Rectal smooth muscle tissue (tissue), 1 donor: ENCODE data around the gene PHACTR1.

Experiments
- H3K27ac ChIP-seq: one replicate; pipeline ENCODE4 v1.7.0; 2013; ENCODE audit warnings: low read depth, low read length, inconsistent platforms
- H3K27me3 ChIP-seq: one replicate; pipeline ENCODE4 v1.7.0; 2013; ENCODE audit warnings: low read length; ENCODE audit not compliant: control insufficient read depth, insufficient read depth
- H3K36me3 ChIP-seq: one replicate; pipeline ENCODE4 v1.7.0; 2013; ENCODE audit warnings: low read length; ENCODE audit not compliant: control insufficient read depth, insufficient read depth
- H3K4me1 ChIP-seq: one replicate; pipeline ENCODE4 v1.7.0; 2013; ENCODE audit warnings: low read length; ENCODE audit not compliant: control insufficient read depth, insufficient read depth
- H3K4me3 ChIP-seq: one replicate; pipeline ENCODE4 v1.7.0; 2013; ENCODE audit warnings: low read length
- H3K9ac ChIP-seq: one replicate; pipeline ENCODE4 v1.7.0; 2013; ENCODE audit warnings: low read length

The PHACTR1 gene

GRCh38 chr6:13187692-13188091, 471.1 kb downstream of the PHACTR1 start:
- Histone ChIP-seq H3K4me1 (no peaks in the 10 kb centered on the region), H3K9ac (no peak overlapping the region), H3K36me3 (no peaks in the 10 kb centered on the region), H3K27ac (no peak overlapping the region), H3K4me3 (no peak overlapping the region), H3K27me3 (no peaks in the 10 kb centered on the region)

GRCh38 chr6:13188306-13188705, 471.7 kb downstream of the PHACTR1 start:
- Histone ChIP-seq H3K4me3 (no peak overlapping the region), H3K27ac (no peak overlapping the region), H3K36me3 (no peaks in the 10 kb centered on the region), H3K27me3 (no peaks in the 10 kb centered on the region), H3K4me1 (no peaks in the 10 kb centered on the region), H3K9ac (no peak overlapping the region)

- Histone ChIP-seq H3K36me3 (no peaks in the 10 kb centered on the region), H3K9ac (no peak overlapping the region), H3K27ac (no peak overlapping the region), H3K27me3 (no peaks in the 10 kb centered on the region), H3K4me1 (no peaks in the 10 kb centered on the region), H3K4me3 (no peak overlapping the region)
Measured at GRCh38 chr6:13189710-13190109, 473.1 kb downstream of the PHACTR1 start.

DNA sequence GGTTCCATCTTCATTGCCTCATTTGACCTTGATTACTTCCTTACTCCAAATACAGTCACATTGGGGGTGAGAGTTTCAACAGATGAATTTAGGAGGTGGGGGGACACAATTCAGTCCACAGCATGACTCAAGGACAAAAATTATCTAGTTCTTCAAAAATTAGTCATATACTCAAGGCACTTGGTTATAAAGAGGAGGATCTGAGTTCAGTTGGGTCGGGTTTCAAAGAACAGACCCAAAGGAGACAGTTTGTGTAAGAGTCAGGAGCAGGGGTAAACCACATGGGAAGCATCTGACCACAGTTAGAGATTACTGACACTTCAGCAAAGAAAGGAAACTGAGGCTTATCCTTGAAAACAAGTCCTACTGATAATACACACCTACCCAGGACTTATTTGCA, 473.8 kb downstream of the PHACTR1 start:
- Histone ChIP-seq H3K27me3 (no peaks in the 10 kb centered on the region), H3K27ac (no peak overlapping the region), H3K36me3 (no peaks in the 10 kb centered on the region), H3K4me1 (no peaks in the 10 kb centered on the region), H3K9ac (no peak overlapping the region), H3K4me3 (no peak overlapping the region)

- Histone ChIP-seq H3K36me3 (no peaks in the 10 kb centered on the region), H3K4me3 (no peak overlapping the region), H3K27ac (no peak overlapping the region), H3K27me3 (no peaks in the 10 kb centered on the region), H3K9ac (no peak overlapping the region), H3K4me1 (no peaks in the 10 kb centered on the region)
Measured at GRCh38 chr6:13191461-13191860, 474.9 kb downstream of the PHACTR1 start.

DNA sequence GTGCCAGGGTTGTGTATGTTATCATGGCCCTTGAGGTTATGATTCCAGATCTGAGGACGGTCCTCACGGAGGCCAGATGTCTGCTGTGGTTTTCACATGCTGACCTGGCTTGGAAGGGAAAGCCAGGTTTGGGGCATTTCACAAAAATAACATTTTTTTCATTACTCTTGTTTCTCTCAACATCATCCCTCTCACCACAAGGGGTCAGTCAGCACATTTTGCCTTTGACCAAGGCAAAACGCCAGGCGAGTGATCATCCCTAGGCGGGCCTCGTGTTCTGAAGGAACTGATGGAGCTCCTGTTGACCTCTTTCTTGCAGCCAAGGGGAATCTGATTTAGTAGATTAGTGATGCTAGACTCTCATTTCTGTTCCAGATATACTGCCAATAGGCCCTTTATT, 478.3 kb downstream of the PHACTR1 start:
- Histone ChIP-seq H3K27me3 (no peaks in the 10 kb centered on the region), H3K9ac (no peak overlapping the region), H3K4me3 (no peak overlapping the region), H3K4me1 (no peaks in the 10 kb centered on the region), H3K27ac (no peak overlapping the region), H3K36me3 (no peaks in the 10 kb centered on the region)

DNA sequence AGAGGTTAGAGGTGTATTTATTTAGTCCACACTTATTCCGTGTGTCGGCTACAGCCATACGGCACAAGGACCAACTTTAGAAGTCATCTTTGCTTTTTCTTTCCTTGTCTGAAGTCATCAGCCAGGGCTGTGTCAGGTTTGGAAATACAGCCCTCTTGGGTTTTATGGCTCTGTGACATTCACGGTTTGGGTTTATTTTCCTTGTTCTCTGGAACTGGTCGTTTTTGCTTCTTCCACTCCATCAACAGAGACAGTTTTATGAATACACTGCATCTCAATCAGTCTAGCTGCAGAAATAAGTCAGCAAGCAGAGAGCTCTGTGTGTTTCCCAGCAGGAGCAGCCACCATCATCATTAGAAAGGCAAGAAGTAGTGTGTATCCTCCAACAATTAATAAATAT, 479.2 kb downstream of the PHACTR1 start:
- Histone ChIP-seq H3K27me3 (no peaks in the 10 kb centered on the region), H3K36me3 (no peaks in the 10 kb centered on the region), H3K27ac (no peak overlapping the region), H3K4me3 (no peak overlapping the region), H3K4me1 (no peaks in the 10 kb centered on the region), H3K9ac (no peak overlapping the region)

- Histone ChIP-seq H3K4me1 (no peaks in the 10 kb centered on the region), H3K27ac (no peak overlapping the region), H3K4me3 (no peak overlapping the region), H3K27me3 (no peaks in the 10 kb centered on the region), H3K36me3 (no peaks in the 10 kb centered on the region), H3K9ac (no peak overlapping the region)
Measured at GRCh38 chr6:13198168-13198567, 481.6 kb downstream of the PHACTR1 start.

GRCh38 chr6:13201336-13201735, 484.8 kb downstream of the PHACTR1 start:
- no peak overlapping the region for H3K27ac ChIP-seq
- H3K4me3 ChIP-seq = no peak overlapping the region
- H3K27me3 ChIP-seq = no peaks in the 10 kb centered on the region
- H3K36me3 ChIP-seq = no peaks in the 10 kb centered on the region
- H3K4me1 ChIP-seq = no peaks in the 10 kb centered on the region
- H3K9ac ChIP-seq = no peak overlapping the region

DNA sequence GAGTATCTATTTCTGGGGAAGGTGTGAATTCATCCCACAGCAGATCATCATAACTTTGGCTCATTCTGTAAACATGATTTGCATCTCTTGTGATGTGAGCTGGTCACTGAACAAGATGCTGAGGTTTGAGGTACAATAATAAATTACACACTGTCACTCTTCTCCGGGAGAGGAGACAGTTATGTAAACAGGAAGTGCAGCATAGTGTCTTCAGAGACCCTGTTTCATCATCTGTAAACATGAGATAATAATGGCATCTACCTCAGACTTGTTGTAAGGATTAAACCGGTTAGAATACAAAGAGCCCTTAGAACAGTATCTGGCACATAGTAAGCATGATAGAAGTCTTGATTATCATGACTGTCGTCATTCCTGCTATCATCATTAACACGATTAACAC, 486.6 kb downstream of the PHACTR1 start:
- Histone ChIP-seq H3K9ac (no peak overlapping the region), H3K27me3 (no peaks in the 10 kb centered on the region), H3K27ac (no peak overlapping the region), H3K4me3 (no peak overlapping the region), H3K36me3 (no peaks in the 10 kb centered on the region), H3K4me1 (no peaks in the 10 kb centered on the region)

GRCh38 chr6:13205106-13205505, 488.5 kb downstream of the PHACTR1 start:
- Histone ChIP-seq H3K4me1 (no peaks in the 10 kb centered on the region), H3K27ac (no peak overlapping the region), H3K4me3 (no peak overlapping the region), H3K36me3 (no peaks in the 10 kb centered on the region), H3K27me3 (no peaks in the 10 kb centered on the region), H3K9ac (no peak overlapping the region)

GRCh38 chr6:13212096-13212495, 495.5 kb downstream of the PHACTR1 start:
- no peaks in the 10 kb centered on the region for H3K27me3 ChIP-seq
- no peak overlapping the region for H3K9ac ChIP-seq
- H3K4me1 ChIP-seq = no peaks in the 10 kb centered on the region
- H3K36me3 ChIP-seq = no peaks in the 10 kb centered on the region
- H3K4me3 ChIP-seq = no peak overlapping the region
- no peak overlapping the region for H3K27ac ChIP-seq

GRCh38 chr6:13212538-13212937, 496.0 kb downstream of the PHACTR1 start:
- H3K27me3 ChIP-seq = no peaks in the 10 kb centered on the region
- no peaks in the 10 kb centered on the region for H3K4me1 ChIP-seq
- no peaks in the 10 kb centered on the region for H3K36me3 ChIP-seq
- no peak overlapping the region for H3K4me3 ChIP-seq
- no peak overlapping the region for H3K27ac ChIP-seq
- H3K9ac ChIP-seq = no peak overlapping the region

GRCh38 chr6:13215390-13215789, 498.8 kb downstream of the PHACTR1 start:
- H3K27ac ChIP-seq = no peak overlapping the region
- no peaks in the 10 kb centered on the region for H3K27me3 ChIP-seq
- no peaks in the 10 kb centered on the region for H3K4me1 ChIP-seq

More at GRCh38 chr6:13215390-13215789, 498.8 kb downstream of the PHACTR1 start:
- Histone ChIP-seq H3K9ac (no peak overlapping the region), H3K36me3 (no peaks in the 10 kb centered on the region), H3K4me3 (no peak overlapping the region)
